Measurements from ENCODE around the gene GRB10.

Gene GRB10

GRCh38 chr7:50655490-50655889 is 127.2 kb downstream of the GRB10 start:
- no peak for DNase-seq (ENCODE audit: low read depth in 2 of 2)

- DNase-seq (ENCODE audit: low read depth in 2 of 2) = no peak
Measured at GRCh38 chr7:50655020-50655419, 127.7 kb downstream of the GRB10 start.

- DNase-seq (ENCODE audit: low read depth in 2 of 2) = no peak
Measured at GRCh38 chr7:50653981-50654425, 128.7 kb downstream of the GRB10 start.

- DNase-seq (ENCODE audit: low read depth in 2 of 2) = no peak
Measured at GRCh38 chr7:50653126-50653864, 129.4 kb downstream of the GRB10 start.

GRCh38 chr7:50652400-50653125 is 130.1 kb downstream of the GRB10 start:
- no peak for DNase-seq (ENCODE audit: low read depth in 2 of 2)

- DNase-seq (ENCODE audit: low read depth in 2 of 2) = no peak
Measured at GRCh38 chr7:50651271-50651989, 131.3 kb downstream of the GRB10 start.

- no peak for DNase-seq (ENCODE audit: low read depth in 2 of 2)
Measured at GRCh38 chr7:50650057-50650664, 132.5 kb downstream of the GRB10 start.

GRCh38 chr7:50649259-50649885 is 133.3 kb downstream of the GRB10 start:
- DNase-seq (ENCODE audit: low read depth in 2 of 2) = no peak

GRCh38 chr7:50648570-50649169 is 134.0 kb downstream of the GRB10 start:
- DNase-seq (ENCODE audit: low read depth in 2 of 2) = no peak

GRCh38 chr7:50648076-50648475 is 134.6 kb downstream of the GRB10 start:
- DNase-seq (ENCODE audit: low read depth in 2 of 2) = no peak

- no peak for DNase-seq (ENCODE audit: low read depth in 2 of 2)
Measured at GRCh38 chr7:50647286-50647980, 135.3 kb downstream of the GRB10 start.

- DNase-seq (ENCODE audit: low read depth in 2 of 2) = no peak
Measured at GRCh38 chr7:50646069-50646468, 136.6 kb downstream of the GRB10 start.

- DNase-seq (ENCODE audit: low read depth in 2 of 2) = no peak
Measured at GRCh38 chr7:50645186-50645585, 137.5 kb downstream of the GRB10 start.

- no peak for DNase-seq (ENCODE audit: low read depth in 2 of 2)
Measured at GRCh38 chr7:50644586-50644985, 138.1 kb downstream of the GRB10 start.

- DNase-seq (ENCODE audit: low read depth in 2 of 2) = no peak
Measured at GRCh38 chr7:50644114-50644513, 138.6 kb downstream of the GRB10 start.

GRCh38 chr7:50641442-50642405 is 141.0 kb downstream of the GRB10 start:
- no peak for DNase-seq (ENCODE audit: low read depth in 2 of 2)

GRCh38 chr7:50640779-50641178 is 141.9 kb downstream of the GRB10 start:
- no peak for DNase-seq (ENCODE audit: low read depth in 2 of 2)

GRCh38 chr7:50640256-50640655 is 142.4 kb downstream of the GRB10 start:
- DNase-seq (ENCODE audit: low read depth in 2 of 2) = no peak
